ENCODE measurements around the gene FANCC. TPM values are rescaled to one million over a fixed set of nuclear protein-coding genes. Genes with fewer than 3 reads are reported as not detected.

The FANCC gene
- total and polyA plus RNA-seq, 2 of the 8 experiments (the other 6 are each of a cell fraction or from before 2014, with no cell fraction given), result 7.8 to 15.2 TPM

DNA sequence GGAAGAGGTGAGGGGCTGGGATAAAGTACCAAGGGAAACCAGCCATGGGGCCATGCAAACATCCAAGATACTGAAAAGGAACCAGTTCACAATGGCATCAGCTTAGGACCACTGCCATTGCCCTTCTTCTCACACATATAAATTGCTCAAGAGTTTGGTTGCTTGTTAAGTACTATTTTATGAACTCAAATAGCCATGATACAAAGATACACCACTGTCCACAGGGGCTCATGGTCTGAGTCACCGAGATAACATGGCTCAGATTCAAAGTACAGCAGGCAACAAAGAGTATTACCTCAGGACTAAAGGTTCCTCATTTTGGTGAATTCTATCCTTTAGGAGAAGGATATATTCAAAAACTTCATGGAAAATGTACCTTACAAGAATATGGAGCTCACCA is 55.6 kb downstream of the FANCC start:
- no peak for FAIRE-seq
- no peak overlapping the region for H2AK5ac ChIP-seq (ENCODE audit: low read depth, low read length)
- no peak overlapping the region for H2AFZ ChIP-seq (ENCODE audit: low read length)
- 96% methylated on average over 1 of the region's 1 CpG; no CpG with 5 or more reads in 1 of the 2 experiments for WGBS, 2 experiments (ENCODE audit: extremely low coverage in 1 of 2, insufficient coverage in 1 of 2, insufficient read length in 1 of 2, insufficient replicate concordance in 2 of 2, low coverage in 1 of 2, low lambda C conversion rate in 2 of 2, missing lambda C conversion rate in 1 of 2)
- H3K79me2 ChIP-seq (ENCODE audit: control insufficient read depth in 1 of 2, insufficient read depth in 2 of 2, low read length in 2 of 2), result 0 out of 4 replicates have a peak, but pooled peaks cover 0 to 3% of the 10 kb centered on the region in 2 experiments
- no peak overlapping the region for H3K14ac ChIP-seq (ENCODE audit: insufficient read length)
- peaks cover 0 to under 1% of the 10 kb centered on the region in 2 experiments for H4K20me1 ChIP-seq (replicated peaks in 1 of 2; ENCODE audit: control insufficient read depth in 1 of 2, insufficient read depth in 2 of 2, low read length in 2 of 2)
- H3K36me3 ChIP-seq (ENCODE audit: control insufficient read depth in 2 of 4, insufficient read depth in 4 of 4, low read length in 3 of 4), result no peaks in the 10 kb centered on the region
- H2BK12ac ChIP-seq (ENCODE audit: low read depth, low read length), result no peak overlapping the region
- H2BK20ac ChIP-seq (ENCODE audit: low read length), result no peak overlapping the region
- peaks cover 0 to 2% (median 0%) of the 10 kb centered on the region in 4 experiments; a peak in 3 of 7 replicates for H3K4me1 ChIP-seq (replicated peaks in 1 of 4; ENCODE audit: control insufficient read depth in 3 of 4, insufficient read depth in 4 of 4, low read length in 3 of 4)
- ChIA-PET CTCF (ENCODE audit: partially characterized antibody) (interaction anchor here (1.3 kb wide), 1 partner anchor 22 kb away, joined by 3 read pairs; no protein-coding TSS in a partner anchor), POLR2A (ENCODE audit: partially characterized antibody) (no interaction called here)
- H3K4me3 ChIP-seq (ENCODE audit: extremely low read depth in 1 of 4, insufficient read depth in 2 of 4, low read depth in 3 of 4, low read length in 4 of 4), result no peak overlapping the region
- H4K5ac ChIP-seq (ENCODE audit: insufficient read length, low read depth, low read length), result no peak overlapping the region
- H3K23ac ChIP-seq (ENCODE audit: insufficient read length), result no peak overlapping the region
- H2BK120ac ChIP-seq (replicated peaks; ENCODE audit: low read depth, low read length), result no peak overlapping the region
- H2BK5ac ChIP-seq (ENCODE audit: low read depth, low read length), result no peak overlapping the region
- no peak overlapping the region for H3K27ac ChIP-seq (ENCODE audit: low read depth, low read length)
- no peaks in the 10 kb centered on the region for H3K9me3 ChIP-seq (ENCODE audit: insufficient read depth in 2 of 2, low read depth in 1 of 2, low read length in 1 of 2)
- DNase-seq (ENCODE audit: low read depth in 1 of 2, low spot score in 2 of 2), result no peak
- no peak overlapping the region for H3K4me2 ChIP-seq (ENCODE audit: insufficient read depth in 1 of 2, low read depth in 2 of 2, low read length in 2 of 2)
- H4K91ac ChIP-seq (replicated peaks; ENCODE audit: insufficient read length, low read length), result no peak overlapping the region
- H3K56ac ChIP-seq (replicated peaks; ENCODE audit: insufficient read length, low read depth, low read length), result no peak overlapping the region
- no peak overlapping the region for H4K8ac ChIP-seq (ENCODE audit: extremely low read depth, insufficient read depth, low read length)
- H3K18ac ChIP-seq (ENCODE audit: extremely low read depth, low read length), result no peak overlapping the region
- no peak overlapping the region for H2BK15ac ChIP-seq (ENCODE audit: low read length)
- H3K27me3 ChIP-seq (replicated peaks in 1 of 4; ENCODE audit: control insufficient read depth in 3 of 4, extremely low read depth in 1 of 4, insufficient read depth in 3 of 4, low read length in 3 of 4), result no peaks in the 10 kb centered on the region
- no peak overlapping the region for H3K9ac ChIP-seq (replicated peaks in 1 of 4; ENCODE audit: extremely low read depth in 1 of 4, low read depth in 3 of 4, low read length in 3 of 4)
- H3K23me2 ChIP-seq (ENCODE audit: low read depth, low read length), result no peaks in the 10 kb centered on the region
- no peak overlapping the region for H3K4ac ChIP-seq (replicated peaks; ENCODE audit: insufficient read length, low read depth, low read length)
- no peaks in the 10 kb centered on the region; the same call in 1 of the 2 replicates for H3K79me1 ChIP-seq (ENCODE audit: low read depth, low read length)
- no peak for TF ChIP-seq GABPA (IDR thresholded peaks at IDR 0.05; ENCODE audit: borderline replicate concordance, insufficient read depth, low read length)
- no peak for TF ChIP-seq TEAD4 (IDR thresholded peaks at IDR 0.05; ENCODE audit: low read depth, low read length)
- TF ChIP-seq SIN3A (conservative IDR thresholded peaks at IDR 0.05 in 1 of 2, IDR thresholded peaks at IDR 0.05 in 1 of 2; ENCODE audit: low read depth in 1 of 2, low read length in 2 of 2), result no peak
- no peak for TF ChIP-seq CBX8 (IDR thresholded peaks at IDR 0.05; ENCODE audit: borderline replicate concordance, low read depth, low read length)
- TF ChIP-seq JUND (IDR thresholded peaks at IDR 0.05; ENCODE audit: low read length), result no peak
- no peak for TF ChIP-seq CHD2 (IDR thresholded peaks at IDR 0.05; ENCODE audit: low read length)
- TF ChIP-seq CBX5 (IDR thresholded peaks at IDR 0.05; ENCODE audit: low read depth, low read length), result no peak
- TF ChIP-seq RAD21 (IDR thresholded peaks at IDR 0.05 in 1 of 2, conservative IDR thresholded peaks at IDR 0.05 in 1 of 2; ENCODE audit: low read depth in 2 of 2, low read length in 2 of 2), result no peak
- no peak for TF ChIP-seq CTBP2 (IDR thresholded peaks at IDR 0.05; ENCODE audit: borderline replicate concordance, insufficient read depth, insufficient read length, low read length)
- TF ChIP-seq KDM1A (IDR thresholded peaks at IDR 0.05; ENCODE audit: borderline replicate concordance, low read length), result no peak
- TF ChIP-seq RFX5 (IDR thresholded peaks at IDR 0.05; ENCODE audit: borderline replicate concordance, low read depth, low read length), result no peak
- TF ChIP-seq GTF2F1 (IDR thresholded peaks at IDR 0.05; ENCODE audit: borderline replicate concordance, low read depth, low read length), result no peak
- no peak for TF ChIP-seq EGR1 (IDR thresholded peaks at IDR 0.05; ENCODE audit: borderline replicate concordance, low read depth, low read length)
- TF ChIP-seq SRF (IDR thresholded peaks at IDR 0.05; ENCODE audit: low read depth, low read length), result no peak
- TF ChIP-seq CREB1 (IDR thresholded peaks at IDR 0.05), result no peak
